ENCODE measurements around the gene FHAD1.

Gene FHAD1

DNA sequence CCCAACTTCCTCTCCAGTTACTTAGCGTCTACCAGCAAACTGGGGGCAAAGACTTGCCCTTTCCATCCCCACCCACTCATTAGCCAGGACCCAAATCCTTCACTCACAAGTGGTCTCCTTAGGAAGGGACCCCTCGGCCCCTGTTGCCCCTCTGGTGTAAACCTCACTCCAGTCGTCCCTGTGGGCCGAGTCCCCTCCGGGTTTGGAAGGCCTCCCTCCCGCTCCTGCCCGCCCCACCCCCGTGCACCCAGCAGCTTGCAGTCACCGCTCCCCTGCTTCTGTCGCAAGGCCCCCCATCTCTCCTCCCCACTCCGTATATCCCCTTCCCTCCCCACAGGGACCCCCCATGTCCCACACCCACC is 163.8 kb downstream of the FHAD1 start:
- H3K79me2 ChIP-seq (ENCODE audit: insufficient read depth, low read length): no peaks in the 10 kb centered on the region
- H2AFZ ChIP-seq (ENCODE audit: low read length): no peak overlapping the region
- H3K4me2 ChIP-seq (ENCODE audit: low read length): peak overlapping the region; percentile 91
- no peaks in the 10 kb centered on the region; the same call in 1 of the 2 replicates for H3K36me3 ChIP-seq (ENCODE audit: insufficient read depth, low read length)
- no peaks in the 10 kb centered on the region for H3F3A ChIP-seq (ENCODE audit: insufficient read depth, low read length)
- peak overlapping the region; percentile 97 for H3K4me3 ChIP-seq (ENCODE audit: low read depth, low read length, poor library complexity, severe bottlenecking)
- TF ChIP-seq CTCF (IDR thresholded peaks at IDR 0.05; ENCODE audit: low read length): no peak
- no peak for TF ChIP-seq EZH2 (IDR thresholded peaks at IDR 0.05; ENCODE audit: borderline replicate concordance, low read length)
- no peaks in the 10 kb centered on the region for H3K9me2 ChIP-seq (ENCODE audit: low read depth, low read length)
- no peak overlapping the region for H3K27ac ChIP-seq (ENCODE audit: low read depth, low read length, poor library complexity, severe bottlenecking)
- H3K27me3 ChIP-seq (ENCODE audit: insufficient read depth, low read length): peaks cover 2% of the 10 kb centered on the region; the same call in 1 of the 2 replicates
- H3K9me3 ChIP-seq (ENCODE audit: low read length): no peaks in the 10 kb centered on the region
- no peaks in the 10 kb centered on the region for H4K20me1 ChIP-seq (ENCODE audit: insufficient read depth, low read length)
- H3K9ac ChIP-seq (ENCODE audit: low read length): peak overlapping the region; percentile 89
- H3K4me1 ChIP-seq (ENCODE audit: insufficient read depth, low read length, severe bottlenecking): peaks cover 22% of the 10 kb centered on the region

DNA sequence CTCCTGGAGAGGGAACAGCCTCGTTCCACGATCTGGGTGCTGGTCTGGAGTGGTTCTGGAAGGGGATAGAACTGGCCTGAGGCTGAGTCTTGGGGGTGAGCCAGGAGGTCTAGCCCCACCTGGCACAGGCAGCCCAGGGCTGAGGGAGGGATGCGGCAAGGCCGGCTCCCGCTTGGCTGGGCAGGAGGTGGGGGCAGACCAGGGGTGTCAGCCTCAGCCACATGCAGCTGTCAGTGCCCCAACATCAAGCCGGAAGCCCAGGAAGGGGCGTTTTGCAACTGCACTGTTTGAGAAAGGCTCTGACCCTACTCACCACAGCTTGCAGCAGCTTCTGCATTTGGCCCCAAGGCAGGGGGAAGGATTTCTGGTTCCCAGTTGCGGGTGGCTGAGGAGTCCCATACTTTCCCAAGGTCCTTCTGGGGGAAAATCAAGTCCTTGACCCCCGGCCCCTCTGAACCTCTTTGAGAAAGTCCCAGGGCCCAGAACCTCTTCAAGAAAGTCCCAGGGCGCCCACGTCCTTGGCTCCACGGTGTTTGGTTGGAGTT is 164.6 kb downstream of the FHAD1 start:
- Histone ChIP-seq H3K9me3 (ENCODE audit: low read length) (no peaks in the 10 kb centered on the region), H4K20me1 (ENCODE audit: insufficient read depth, low read length) (no peaks in the 10 kb centered on the region), H3K36me3 (ENCODE audit: insufficient read depth, low read length) (no peaks in the 10 kb centered on the region; the same call in 1 of the 2 replicates), H3K4me1 (ENCODE audit: insufficient read depth, low read length, severe bottlenecking) (peaks cover 22% of the 10 kb centered on the region), H3K9ac (ENCODE audit: low read length) (peak overlapping the region; percentile 89; the same call in 1 of the 2 replicates), H3K4me3 (ENCODE audit: low read depth, low read length, poor library complexity, severe bottlenecking) (peak overlapping the region; percentile 97), H3K27me3 (ENCODE audit: insufficient read depth, low read length) (no peaks in the 10 kb centered on the region), H2AFZ (ENCODE audit: low read length) (no peak overlapping the region), H3K27ac (ENCODE audit: low read depth, low read length, poor library complexity, severe bottlenecking) (peak overlapping the region; percentile 16), H3K9me2 (ENCODE audit: low read depth, low read length) (no peaks in the 10 kb centered on the region), H3K79me2 (ENCODE audit: insufficient read depth, low read length) (no peaks in the 10 kb centered on the region), H3K4me2 (ENCODE audit: low read length) (peak overlapping the region; percentile 91), H3F3A (ENCODE audit: insufficient read depth, low read length) (no peaks in the 10 kb centered on the region)
- TF ChIP-seq CTCF (IDR thresholded peaks at IDR 0.05; ENCODE audit: low read length) (no peak), EZH2 (IDR thresholded peaks at IDR 0.05; ENCODE audit: borderline replicate concordance, low read length) (no peak)

DNA sequence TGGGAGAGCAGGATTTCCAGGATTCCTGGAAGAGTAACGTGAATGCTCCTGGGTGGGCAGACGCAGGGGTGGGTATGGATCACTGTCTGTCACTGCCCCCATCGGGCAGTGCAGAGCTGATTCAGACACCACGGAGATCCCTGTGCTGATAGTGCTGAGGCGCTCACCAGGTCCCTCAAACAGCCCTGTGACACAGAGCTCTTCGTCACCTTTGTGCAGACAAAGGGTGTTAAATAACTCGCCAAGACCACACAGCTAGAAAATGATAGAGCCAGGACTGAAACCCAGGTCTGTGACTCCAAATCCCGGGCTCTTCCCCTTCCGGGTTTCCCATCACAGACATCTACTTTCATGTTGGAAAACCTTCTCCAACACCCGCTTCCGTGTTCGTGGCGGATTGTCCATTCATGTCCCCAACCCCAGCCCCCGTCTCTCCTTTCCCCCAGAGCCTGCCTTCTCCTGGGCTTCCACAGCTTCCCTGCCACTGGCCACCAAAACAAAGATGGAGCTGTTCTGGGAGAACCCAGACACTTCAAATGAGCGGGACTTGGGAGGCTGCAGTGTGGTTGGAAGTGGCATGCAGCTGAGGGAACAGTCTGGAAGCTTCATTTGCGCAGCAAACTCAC is 165.3 kb downstream of the FHAD1 start:
- H3F3A ChIP-seq (ENCODE audit: insufficient read depth, low read length): no peaks in the 10 kb centered on the region
- H3K79me2 ChIP-seq (ENCODE audit: insufficient read depth, low read length): no peaks in the 10 kb centered on the region
- no peaks in the 10 kb centered on the region; the same call in 1 of the 2 replicates for H3K36me3 ChIP-seq (ENCODE audit: insufficient read depth, low read length)
- TF ChIP-seq CTCF (IDR thresholded peaks at IDR 0.05; ENCODE audit: low read length): no peak
- no peak for TF ChIP-seq EZH2 (IDR thresholded peaks at IDR 0.05; ENCODE audit: borderline replicate concordance, low read length)
- H3K9me3 ChIP-seq (ENCODE audit: low read length): no peaks in the 10 kb centered on the region
- H3K27me3 ChIP-seq (ENCODE audit: insufficient read depth, low read length): no peaks in the 10 kb centered on the region
- 0 out of 2 replicates have a peak overlapping the region, but pooled peaks have one; percentile 91 for H3K4me2 ChIP-seq (ENCODE audit: low read length)
- no peak overlapping the region for H3K4me3 ChIP-seq (ENCODE audit: low read depth, low read length, poor library complexity, severe bottlenecking)
- H4K20me1 ChIP-seq (ENCODE audit: insufficient read depth, low read length): no peaks in the 10 kb centered on the region
- H3K4me1 ChIP-seq (ENCODE audit: insufficient read depth, low read length, severe bottlenecking): peaks cover 22% of the 10 kb centered on the region
- H3K27ac ChIP-seq (ENCODE audit: low read depth, low read length, poor library complexity, severe bottlenecking): no peak overlapping the region
- no peak overlapping the region for H2AFZ ChIP-seq (ENCODE audit: low read length)
- H3K9ac ChIP-seq (ENCODE audit: low read length): no peak overlapping the region
- no peaks in the 10 kb centered on the region for H3K9me2 ChIP-seq (ENCODE audit: low read depth, low read length)

Measured in OCI-LY1 (cell line).